ENCODE measurements around the gene PCDHA4.
"Not testable (repeated sequence)": the region's sequence is repeated elsewhere in the genome, so short reads cannot be mapped to it uniquely, and the experiment has no call there.

Gene PCDHA4

GRCh38 chr5:140785905-140786686 is 20.8 kb upstream of the PCDHA4 start, which contains the start of gene PCDHA1:
PCDHA1 (plus strand) TSS chr5:140786140.
- Histone ChIP-seq H3K9ac (no peak within 1 kb of the TSS), H3K27me3 (ENCODE audit: insufficient read depth, low read depth) (no peaks in the 10 kb centered on the region), H3K4me2 (no peak within 1 kb of the TSS), H3K79me2 (ENCODE audit: insufficient read depth, low read depth) (no peaks in the 10 kb centered on the region), H2AFZ (ENCODE audit: low read depth) (no peak within 1 kb of the TSS), H3K36me3 (ENCODE audit: insufficient read depth) (no peaks in the 10 kb centered on the region), H3K4me1 (ENCODE audit: low read depth, poor library complexity, severe bottlenecking) (no peaks in the 10 kb centered on the region), H3K4me3 (IDR thresholded peaks at IDR 0.05; ENCODE audit: insufficient read depth, low read depth, low read length) (no peak within 1 kb of the TSS), H4K20me1 (ENCODE audit: insufficient read depth) (no peaks in the 10 kb centered on the region), H3K27ac (no peak within 1 kb of the TSS)
- TF ChIP-seq CTCF (conservative IDR thresholded peaks at IDR 0.05; ENCODE audit: low read depth, low read length), result no peak

- not testable (repeated sequence) for H3K27ac ChIP-seq; H2AFZ ChIP-seq (ENCODE audit: low read depth); H3K79me2 ChIP-seq (ENCODE audit: insufficient read depth, low read depth); H3K9ac ChIP-seq; H3K36me3 ChIP-seq (ENCODE audit: insufficient read depth); H3K4me1 ChIP-seq (ENCODE audit: low read depth, poor library complexity, severe bottlenecking); H3K4me3 ChIP-seq (IDR thresholded peaks at IDR 0.05; ENCODE audit: insufficient read depth, low read depth, low read length); H3K4me2 ChIP-seq; H4K20me1 ChIP-seq (ENCODE audit: insufficient read depth); H3K27me3 ChIP-seq (ENCODE audit: insufficient read depth, low read depth)
Measured at GRCh38 chr5:140787422-140787821, 19.4 kb upstream of the PCDHA4 start.

- H3K4me1 ChIP-seq (ENCODE audit: low read depth, poor library complexity, severe bottlenecking); H3K27me3 ChIP-seq (ENCODE audit: insufficient read depth, low read depth); H3K9ac ChIP-seq; H3K4me3 ChIP-seq (IDR thresholded peaks at IDR 0.05; ENCODE audit: insufficient read depth, low read depth, low read length); H3K4me2 ChIP-seq; H2AFZ ChIP-seq (ENCODE audit: low read depth); H3K79me2 ChIP-seq (ENCODE audit: insufficient read depth, low read depth); H4K20me1 ChIP-seq (ENCODE audit: insufficient read depth); H3K36me3 ChIP-seq (ENCODE audit: insufficient read depth); H3K27ac ChIP-seq: not testable (repeated sequence)
Measured at GRCh38 chr5:140787849-140788504, 18.9 kb upstream of the PCDHA4 start.

GRCh38 chr5:140791089-140791488 is 15.8 kb upstream of the PCDHA4 start:
- H4K20me1 ChIP-seq (ENCODE audit: insufficient read depth), result no peaks in the 10 kb centered on the region
- no peak overlapping the region for H3K4me3 ChIP-seq (IDR thresholded peaks at IDR 0.05; ENCODE audit: insufficient read depth, low read depth, low read length)
- H3K36me3 ChIP-seq (ENCODE audit: insufficient read depth), result no peaks in the 10 kb centered on the region
- no peak overlapping the region for H2AFZ ChIP-seq (ENCODE audit: low read depth)
- no peak overlapping the region for H3K4me2 ChIP-seq
- no peak overlapping the region for H3K27ac ChIP-seq
- no peaks in the 10 kb centered on the region for H3K79me2 ChIP-seq (ENCODE audit: insufficient read depth, low read depth)
- no peaks in the 10 kb centered on the region for H3K4me1 ChIP-seq (ENCODE audit: low read depth, poor library complexity, severe bottlenecking)
- H3K27me3 ChIP-seq (ENCODE audit: insufficient read depth, low read depth), result no peaks in the 10 kb centered on the region
- no peak for TF ChIP-seq CTCF (conservative IDR thresholded peaks at IDR 0.05; ENCODE audit: low read depth, low read length)
- no peak overlapping the region for H3K9ac ChIP-seq

GRCh38 chr5:140794595-140795258 is 12.1 kb upstream of the PCDHA4 start, which contains the start of gene PCDHA2:
PCDHA2 (plus strand) TSS chr5:140794852.
- H3K4me1 ChIP-seq (ENCODE audit: low read depth, poor library complexity, severe bottlenecking), result no peaks in the 10 kb centered on the region
- H3K4me2 ChIP-seq, result no peak within 1 kb of the TSS
- H4K20me1 ChIP-seq (ENCODE audit: insufficient read depth), result no peaks in the 10 kb centered on the region
- no peak within 1 kb of the TSS for H3K9ac ChIP-seq
- 0 out of 2 replicates have a peak, but pooled peaks have one; percentile 12 for TF ChIP-seq CTCF (conservative IDR thresholded peaks at IDR 0.05; ENCODE audit: low read depth, low read length)
- no peaks in the 10 kb centered on the region for H3K27me3 ChIP-seq (ENCODE audit: insufficient read depth, low read depth)
- H3K27ac ChIP-seq, result no peak within 1 kb of the TSS
- no peak within 1 kb of the TSS for H2AFZ ChIP-seq (ENCODE audit: low read depth)
- no peaks in the 10 kb centered on the region for H3K79me2 ChIP-seq (ENCODE audit: insufficient read depth, low read depth)
- no peaks in the 10 kb centered on the region for H3K36me3 ChIP-seq (ENCODE audit: insufficient read depth)
- no peak within 1 kb of the TSS for H3K4me3 ChIP-seq (IDR thresholded peaks at IDR 0.05; ENCODE audit: insufficient read depth, low read depth, low read length)

Measured in KMS-11 (cell line).